DMS 273 treated with DMSO at 0.1 percent for 48 hours (cell line): ENCODE measurements around the gene SLC5A10.
"Not testable (repeated sequence)": the region's sequence is repeated elsewhere in the genome, so short reads cannot be mapped to it uniquely, and the experiment has no call there.

Experiments
- DNase-seq: peaks from one replicate; lab custom pipeline; 2025; lab: John Stamatoyannopoulos, UW

SLC5A10 gene

GRCh38 chr17:18951941-18952842 is at the start of gene SLC5A10:
Gene SLC5A10, plus strand, starts transcription at chr17:18952165. Its CDS starts 41 bp downstream, at chr17:18952206.
- DNase-seq = no peak

- DNase-seq = no peak
These were observed 47.5 kb upstream of the SLC5A10 start for GRCh38 chr17:18904482-18904881.

GRCh38 chr17:18905226-18905625 is 46.7 kb upstream of the SLC5A10 start:
- DNase-seq = no peak

- DNase-seq = no peak
These were observed 41.6 kb upstream of the SLC5A10 start for GRCh38 chr17:18910326-18910725.

- DNase-seq = no peak
These were observed 41.1 kb upstream of the SLC5A10 start for GRCh38 chr17:18910881-18911280.

- no peak for DNase-seq
These were observed 35.0 kb upstream of the SLC5A10 start for GRCh38 chr17:18916816-18917500.

- no peak for DNase-seq
These were observed 34.4 kb upstream of the SLC5A10 start for GRCh38 chr17:18917506-18918032.

GRCh38 chr17:18919963-18920362 is 32.0 kb upstream of the SLC5A10 start:
- no peak for DNase-seq

GRCh38 chr17:18920911-18921441 is 31.0 kb upstream of the SLC5A10 start:
- no peak for DNase-seq

- no peak for DNase-seq
These were observed 30.5 kb upstream of the SLC5A10 start for GRCh38 chr17:18921485-18921884.

- no peak for DNase-seq
These were observed 30.0 kb upstream of the SLC5A10 start for GRCh38 chr17:18921912-18922451.

GRCh38 chr17:18922596-18922995 is 29.4 kb upstream of the SLC5A10 start:
- DNase-seq = not testable (repeated sequence)

- no peak for DNase-seq
These were observed 26.8 kb upstream of the SLC5A10 start for GRCh38 chr17:18925187-18925586.

- DNase-seq = no peak
These were observed 23.3 kb upstream of the SLC5A10 start for GRCh38 chr17:18928628-18929125.

GRCh38 chr17:18932360-18933055 is 19.5 kb upstream of the SLC5A10 start:
- no peak for DNase-seq

- no peak for DNase-seq
These were observed 18.6 kb upstream of the SLC5A10 start for GRCh38 chr17:18933102-18934058.

GRCh38 chr17:18937981-18938691 is 13.8 kb upstream of the SLC5A10 start:
- no peak for DNase-seq

GRCh38 chr17:18938692-18939023 is 13.3 kb upstream of the SLC5A10 start:
- no peak for DNase-seq

GRCh38 chr17:18944646-18945045 is 7.3 kb upstream of the SLC5A10 start:
- DNase-seq = no peak

GRCh38 chr17:18946536-18946935 is 5.4 kb upstream of the SLC5A10 start:
- DNase-seq = peak; percentile 30
